K562 (cell line): Measurements from ENCODE around the gene CBX2. TPM values are rescaled to one million over a fixed set of nuclear protein-coding genes. Genes with fewer than 3 reads are reported as not detected.
A peak's percentile ranks its signal among the peaks of the same experiment; 100 is the strongest.

Experiments
- FOXJ2 ChIP-seq: fragments of 200-800 bp; sonication (Bioruptor generic); IDR thresholded peaks from 2 replicates; pipeline ENCODE4 v1.6.1; 2016; ENCODE audit warnings: missing genetic modification characterization, missing compliant biosample characterization
- HLTF ChIP-seq: fragments of 450-650 bp; IDR thresholded peaks from 2 replicates; pipeline ENCODE4 v1.6.1; 2016
- KAT2B ChIP-seq: IDR thresholded peaks from one replicate; pipeline ENCODE4 v1.6.1; 2012; ENCODE audit warnings: low read depth, mild to moderate bottlenecking, control low read depth, inconsistent platforms, low read length, moderate library complexity
- POLR3G ChIP-seq: IDR thresholded peaks from 2 replicates; pipeline ENCODE4 v1.6.1; 2011; ENCODE audit not compliant: insufficient read length, insufficient replicate concordance; ENCODE audit errors: extremely low read depth
- RAD51 ChIP-seq: fragments of 450-650 bp; IDR thresholded peaks from 2 replicates; pipeline ENCODE4 v1.7.1; 2016; ENCODE audit warnings: low read depth, mild to moderate bottlenecking, borderline replicate concordance
- YBX1 ChIP-seq: fragments of 450-650 bp; IDR thresholded peaks from 2 replicates; pipeline ENCODE4 v1.7.1; 2016; ENCODE audit warnings: mild to moderate bottlenecking
- ZNF134 ChIP-seq: fragments of 250-450 bp; sonication (Bioruptor Pico); conservative IDR thresholded peaks from 2 replicates; pipeline ENCODE4 v1.4.0; 2020
- polyA plus RNA-seq, 8 experiments: library from polyadenylated mRNA; depleted of rRNA in 4 of 8; stranded (reverse) in 5 of 8; unstranded in 3 of 8; fragments of >200 nt; fragmentation: Nextera tagmentation in 2 of 8; fragmentation: Illumina TruSeq in 1 of 8; extraction: Ambion mirVana in 2 of 8; extraction: Trizol in 1 of 8; gene quantifications; 2 replicates each; pipeline versions ENCODE4 v1.2.1 to v1.2.3, GENCODE V29; 2011 to 2014; ENCODE audit warnings: inconsistent platforms in 1 of 8, missing spikeins in 1 of 8
- total RNA-seq, 7 experiments: library from RNA; depleted of rRNA in 6 of 7; stranded (reverse); fragments of >200 nt in 6 of 7; fragmentation: Illumina TruSeq in 2 of 7; extraction: Trizol in 2 of 7; gene quantifications; 2 replicates each; pipeline versions ENCODE4 v1.2.1 to v1.2.3, GENCODE V29; 2011 to 2021; ENCODE audit warnings: low replicate concordance in 1 of 7
- TF ChIP-seq, protein P1 (sequence below): IDR thresholded peaks from 2 replicates; pipeline ENCODE4 v1.6.1; 2016; ENCODE audit warnings: missing genetic modification characterization, missing compliant biosample characterization
- TF ChIP-seq, protein P2 (sequence below): sonication (generic); formaldehyde crosslinking; IDR thresholded peaks from 2 replicates; pipeline ENCODE4 v1.5.0; 2020; ENCODE audit warnings: missing genetic modification reagents

The CBX2 gene
- total and polyA plus RNA-seq, 9 of the 15 experiments (the other 6 are each of a cell fraction or from before 2014, with no cell fraction given) = 0.66 to 26.9 (median 13.9) TPM

GRCh38 chr17:79749156-79749815 lies 28.7 kb upstream of the CBX2 start (continued):
- TF ChIP-seq FOXJ2 (peak; percentile 51; the same call in 1 of the 2 replicates), ZNF134 (no peak), YBX1 (no peak), POLR3G (no peak), KAT2B (no peak), HLTF (no peak), RAD51 (peak; percentile 53; the same call in 1 of the 2 replicates)
- TF ChIP-seq, protein P1, sequence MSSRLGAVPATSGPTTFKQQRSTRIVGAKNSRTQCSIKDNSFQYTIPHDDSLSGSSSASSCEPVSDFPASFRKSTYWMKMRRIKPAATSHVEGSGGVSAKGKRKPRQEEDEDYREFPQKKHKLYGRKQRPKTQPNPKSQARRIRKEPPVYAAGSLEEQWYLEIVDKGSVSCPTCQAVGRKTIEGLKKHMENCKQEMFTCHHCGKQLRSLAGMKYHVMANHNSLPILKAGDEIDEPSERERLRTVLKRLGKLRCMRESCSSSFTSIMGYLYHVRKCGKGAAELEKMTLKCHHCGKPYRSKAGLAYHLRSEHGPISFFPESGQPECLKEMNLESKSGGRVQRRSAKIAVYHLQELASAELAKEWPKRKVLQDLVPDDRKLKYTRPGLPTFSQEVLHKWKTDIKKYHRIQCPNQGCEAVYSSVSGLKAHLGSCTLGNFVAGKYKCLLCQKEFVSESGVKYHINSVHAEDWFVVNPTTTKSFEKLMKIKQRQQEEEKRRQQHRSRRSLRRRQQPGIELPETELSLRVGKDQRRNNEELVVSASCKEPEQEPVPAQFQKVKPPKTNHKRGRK (tag) = peak; percentile 46; the same call in 1 of the 2 replicates
- TF ChIP-seq, protein P2, sequence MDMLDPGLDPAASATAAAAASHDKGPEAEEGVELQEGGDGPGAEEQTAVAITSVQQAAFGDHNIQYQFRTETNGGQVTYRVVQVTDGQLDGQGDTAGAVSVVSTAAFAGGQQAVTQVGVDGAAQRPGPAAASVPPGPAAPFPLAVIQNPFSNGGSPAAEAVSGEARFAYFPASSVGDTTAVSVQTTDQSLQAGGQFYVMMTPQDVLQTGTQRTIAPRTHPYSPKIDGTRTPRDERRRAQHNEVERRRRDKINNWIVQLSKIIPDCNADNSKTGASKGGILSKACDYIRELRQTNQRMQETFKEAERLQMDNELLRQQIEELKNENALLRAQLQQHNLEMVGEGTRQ (CRISPR knock-in tag) = peak; percentile 58; the same call in 1 of the 2 replicates
